HepG2 (cell line): Measurements from ENCODE around the gene UBE2O. TPM values are rescaled to one million over a fixed set of nuclear protein-coding genes. Genes with fewer than 3 reads are reported as not detected.
A peak's percentile ranks its signal among the peaks of the same experiment; 100 is the strongest.

Source experiments
- ATAD3A ChIP-seq: sonication (generic); formaldehyde crosslinking; IDR thresholded peaks from 2 replicates; pipeline ENCODE4 v1.4.0; 2020; ENCODE audit warnings: missing genetic modification reagents
- BCL6 ChIP-seq: IDR thresholded peaks from 2 replicates; pipeline ENCODE4 v1.6.1; 2016; ENCODE audit warnings: missing genetic modification reagents, missing compliant biosample characterization
- HMGXB4 ChIP-seq, 2 experiments: sonication (generic) in 1 of 2; formaldehyde crosslinking in 1 of 2; IDR thresholded peaks; 2 replicates each; pipeline versions ENCODE4 v1.4.0 to v1.6.1; 2018 to 2020; ENCODE audit warnings: missing genetic modification reagents in 2 of 2, borderline replicate concordance in 1 of 2, low read depth in 1 of 2, mild to moderate bottlenecking in 1 of 2, missing biosample characterization in 1 of 2
- MLLT10 ChIP-seq: sonication (generic); formaldehyde crosslinking; IDR thresholded peaks from 2 replicates; pipeline ENCODE4 v1.4.0; 2020; ENCODE audit warnings: missing genetic modification reagents
- MLX ChIP-seq: IDR thresholded peaks from 2 replicates; pipeline ENCODE4 v1.6.1; 2016
- MXD4 ChIP-seq: IDR thresholded peaks from 2 replicates; pipeline ENCODE4 v1.6.1; 2016; ENCODE audit warnings: mild to moderate bottlenecking, missing biosample characterization, missing genetic modification reagents
- PREB ChIP-seq: sonication (generic); formaldehyde crosslinking; IDR thresholded peaks from 2 replicates; pipeline ENCODE4 v1.4.0; 2020; ENCODE audit warnings: missing genetic modification reagents
- SMAD1 ChIP-seq: sonication (generic); formaldehyde crosslinking; IDR thresholded peaks from 2 replicates; pipeline ENCODE4 v1.4.0; 2020; ENCODE audit warnings: missing genetic modification reagents, low read depth, mild to moderate bottlenecking, borderline replicate concordance
- SMAD9 ChIP-seq: sonication (generic); formaldehyde crosslinking; IDR thresholded peaks from 2 replicates; pipeline ENCODE4 v1.5.1; 2020; ENCODE audit warnings: mild to moderate bottlenecking, missing genetic modification reagents
- SNAPC5 ChIP-seq: sonication (generic); formaldehyde crosslinking; IDR thresholded peaks from 2 replicates; pipeline ENCODE4 v1.8.1; 2023; ENCODE audit warnings: mild to moderate bottlenecking, missing genetic modification reagents, borderline replicate concordance
- TEAD3 ChIP-seq: optimal IDR thresholded peaks from 2 replicates; pipeline ENCODE3; 2016; ENCODE audit warnings: borderline replicate concordance
- ZBTB37 ChIP-seq: sonication (generic); formaldehyde crosslinking; IDR thresholded peaks from 2 replicates; pipeline ENCODE4 v1.4.0; 2020; ENCODE audit warnings: mild to moderate bottlenecking, missing genetic modification reagents
- ZBTB39 ChIP-seq: sonication (generic); formaldehyde crosslinking; IDR thresholded peaks from 2 replicates; pipeline ENCODE4 v1.5.0; 2020; ENCODE audit warnings: missing genetic modification reagents
- ZNF142 ChIP-seq: sonication (generic); formaldehyde crosslinking; IDR thresholded peaks from 2 replicates; pipeline ENCODE4 v1.4.0; 2020; ENCODE audit warnings: missing genetic modification reagents
- ZNF724P ChIP-seq: sonication (generic); formaldehyde crosslinking; IDR thresholded peaks from 2 replicates; pipeline ENCODE4 v1.8.0; 2022; ENCODE audit warnings: missing genetic modification reagents, borderline replicate concordance
- polyA plus RNA-seq, 8 experiments: library from polyadenylated mRNA; depleted of rRNA in 3 of 8; stranded (reverse) in 7 of 8; unstranded in 1 of 8; fragments of >200 nt; fragmentation: Illumina TruSeq in 4 of 8; extraction: Trizol in 4 of 8; gene quantifications; 2 replicates each; pipeline versions ENCODE4 v1.2.1 to v1.2.3, GENCODE V29; 2011 to 2016; ENCODE audit warnings: low read depth in 4 of 8, missing spikeins in 1 of 8, mixed read lengths in 1 of 8; ENCODE audit not compliant: insufficient read depth in 1 of 8
- total RNA-seq, 5 experiments: library from RNA; depleted of rRNA; stranded (reverse); fragments of >200 nt; fragmentation: Illumina TruSeq; extraction: Trizol; gene quantifications; 2 replicates each; pipeline ENCODE4 v1.2.3, GENCODE V29; 2016; ENCODE audit warnings: low read depth in 1 of 5

The UBE2O gene
- total and polyA plus RNA-seq, 2 of the 13 experiments (the other 11 are each of a cell fraction or from before 2014, with no cell fraction given): 21.5 to 23.5 TPM

- no peak for TF ChIP-seq HMGXB4 (CRISPR knock-in tag; IDR thresholded peaks at IDR 0.05; ENCODE audit: borderline replicate concordance in 1 of 2, low read depth in 1 of 2)
- no peak for TF ChIP-seq ZNF724P
- TF ChIP-seq TEAD3 (CRISPR knock-in tag): peak; percentile 81
- TF ChIP-seq ZNF142: no peak
- no peak for TF ChIP-seq PREB (CRISPR knock-in tag)
- no peak for TF ChIP-seq ZBTB37 (CRISPR knock-in tag)
- TF ChIP-seq SNAPC5 (CRISPR knock-in tag): no peak
- TF ChIP-seq SMAD9 (CRISPR knock-in tag): no peak
- TF ChIP-seq ATAD3A (CRISPR knock-in tag): no peak
- TF ChIP-seq MXD4: 0 out of 2 replicates have a peak, but pooled peaks have one; percentile 53
- TF ChIP-seq ZBTB39: no peak
- no peak for TF ChIP-seq MLLT10
- TF ChIP-seq BCL6 (CRISPR knock-in tag): no peak; the same call in 1 of the 2 replicates
- TF ChIP-seq MLX: no peak
- no peak for TF ChIP-seq SMAD1 (CRISPR knock-in tag)
Measured at GRCh38 chr17:76446449-76447231, 6.3 kb downstream of the UBE2O start (continued).
